Fibroblast of villous mesenchyme (primary cell): ENCODE results near the gene ELAC2. TPM values are rescaled to one million over a fixed set of nuclear protein-coding genes. Genes with fewer than 3 reads are reported as not detected.
"Not testable (repeated sequence)": the region's sequence is repeated elsewhere in the genome, so short reads cannot be mapped to it uniquely, and the experiment has no call there.

Experiments
- DNase-seq: peaks from one replicate; pipeline ENCODE4 v3.0.0-alpha.2; 2010; ENCODE audit warnings: low read depth
- H3K4me3 ChIP-seq: 2 replicates; pipeline ENCODE4 v1.5.1; 2011; ENCODE audit warnings: low read depth, mild to moderate bottlenecking, low read length
- total RNA-seq: library from RNA; depleted of rRNA; stranded (reverse); fragments of >200 nt; gene quantifications from 2 replicates; pipeline ENCODE4 v1.2.3, GENCODE V29; 2012
- TF ChIP-seq, protein P1 (sequence below): IDR thresholded peaks from 2 replicates; pipeline ENCODE4 v1.5.1; 2012; ENCODE audit warnings: low read depth, mild to moderate bottlenecking, low read length; ENCODE audit not compliant: insufficient read depth

The ELAC2 gene
- total RNA-seq, 1 donor, result 63.9 TPM

DNA sequence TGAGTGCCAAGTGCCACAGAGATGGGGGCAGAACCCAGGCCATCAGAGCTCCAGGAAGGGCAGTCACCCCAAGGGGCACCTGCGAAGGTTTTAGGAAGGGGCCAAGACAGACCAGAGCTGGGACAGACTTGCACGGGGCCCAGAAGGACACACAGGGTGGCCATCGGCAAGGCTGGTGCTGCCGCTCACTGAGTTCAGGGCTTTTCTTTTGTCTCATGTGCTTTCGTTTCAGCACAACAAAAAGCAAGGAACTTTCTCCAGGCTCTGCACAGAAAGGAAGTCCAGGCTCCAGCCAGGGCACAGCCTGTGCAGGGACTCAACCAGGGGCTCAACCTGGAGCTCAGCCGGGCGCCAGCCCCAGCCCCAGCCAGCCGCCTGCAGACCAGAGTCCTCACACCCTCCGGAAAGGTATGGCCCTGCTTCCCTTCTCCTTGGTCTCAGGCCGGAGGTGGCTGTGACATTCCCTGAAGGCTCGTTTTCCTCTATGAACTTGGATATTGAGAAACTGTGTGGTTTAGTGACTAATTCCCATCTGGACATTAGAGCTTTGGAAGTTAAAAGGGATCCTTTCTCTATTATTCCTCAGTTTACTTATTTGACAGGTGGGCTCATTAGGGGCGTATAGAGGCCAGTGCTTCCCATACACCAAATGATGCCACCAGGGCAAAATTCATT, 37.9 kb downstream of the ELAC2 start:
- TF ChIP-seq, protein P1, sequence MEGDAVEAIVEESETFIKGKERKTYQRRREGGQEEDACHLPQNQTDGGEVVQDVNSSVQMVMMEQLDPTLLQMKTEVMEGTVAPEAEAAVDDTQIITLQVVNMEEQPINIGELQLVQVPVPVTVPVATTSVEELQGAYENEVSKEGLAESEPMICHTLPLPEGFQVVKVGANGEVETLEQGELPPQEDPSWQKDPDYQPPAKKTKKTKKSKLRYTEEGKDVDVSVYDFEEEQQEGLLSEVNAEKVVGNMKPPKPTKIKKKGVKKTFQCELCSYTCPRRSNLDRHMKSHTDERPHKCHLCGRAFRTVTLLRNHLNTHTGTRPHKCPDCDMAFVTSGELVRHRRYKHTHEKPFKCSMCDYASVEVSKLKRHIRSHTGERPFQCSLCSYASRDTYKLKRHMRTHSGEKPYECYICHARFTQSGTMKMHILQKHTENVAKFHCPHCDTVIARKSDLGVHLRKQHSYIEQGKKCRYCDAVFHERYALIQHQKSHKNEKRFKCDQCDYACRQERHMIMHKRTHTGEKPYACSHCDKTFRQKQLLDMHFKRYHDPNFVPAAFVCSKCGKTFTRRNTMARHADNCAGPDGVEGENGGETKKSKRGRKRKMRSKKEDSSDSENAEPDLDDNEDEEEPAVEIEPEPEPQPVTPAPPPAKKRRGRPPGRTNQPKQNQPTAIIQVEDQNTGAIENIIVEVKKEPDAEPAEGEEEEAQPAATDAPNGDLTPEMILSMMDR, result no peak
- no peak for DNase-seq

DNA sequence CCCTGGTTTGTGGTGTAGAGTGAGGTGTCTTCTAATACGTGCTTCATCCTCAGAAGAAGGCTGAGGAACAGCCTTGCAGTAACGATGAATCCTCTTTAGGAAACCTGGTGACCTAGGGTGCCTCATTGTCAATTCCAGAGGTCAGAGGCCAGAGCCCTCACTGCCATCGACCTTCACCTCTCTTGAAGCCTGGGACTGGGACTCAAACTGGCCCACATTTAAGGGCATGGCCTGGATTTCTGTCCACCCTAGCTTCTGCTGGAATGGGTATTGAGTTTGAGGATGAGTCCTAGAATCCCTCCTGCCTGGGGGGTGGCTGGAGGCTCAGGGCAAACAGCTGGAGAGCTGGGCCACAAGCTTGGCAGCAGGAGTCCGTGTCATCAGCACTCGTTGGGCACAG, 38.6 kb downstream of the ELAC2 start:
- TF ChIP-seq, protein P1, result no peak
- H3K4me3 ChIP-seq, result no peak overlapping the region
- DNase-seq, result no peak

More for the DNA sequence above, 37.9 kb downstream of the ELAC2 start:
- no peak overlapping the region for H3K4me3 ChIP-seq

DNA sequence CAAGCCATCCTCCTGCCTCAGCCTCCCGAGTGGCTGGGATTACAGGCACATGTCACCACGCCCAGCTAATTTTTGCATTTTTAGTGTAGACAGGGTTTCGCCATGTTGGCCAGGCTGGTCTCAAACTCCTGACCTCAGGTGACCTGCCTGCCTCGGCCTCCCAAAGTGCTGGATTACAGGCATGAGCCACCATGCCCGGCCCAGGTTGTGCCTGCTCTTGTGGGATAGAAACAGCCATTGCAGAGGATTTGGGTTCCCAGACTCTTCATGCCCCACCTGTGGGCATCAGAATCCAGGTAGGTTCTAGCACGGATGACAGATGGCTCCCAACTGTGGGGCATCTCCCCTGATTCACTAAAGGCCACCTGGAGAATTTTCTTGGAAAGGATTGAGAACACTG, 39.0 kb downstream of the ELAC2 start:
- not testable (repeated sequence) for DNase-seq, H3K4me3 ChIP-seq

DNA sequence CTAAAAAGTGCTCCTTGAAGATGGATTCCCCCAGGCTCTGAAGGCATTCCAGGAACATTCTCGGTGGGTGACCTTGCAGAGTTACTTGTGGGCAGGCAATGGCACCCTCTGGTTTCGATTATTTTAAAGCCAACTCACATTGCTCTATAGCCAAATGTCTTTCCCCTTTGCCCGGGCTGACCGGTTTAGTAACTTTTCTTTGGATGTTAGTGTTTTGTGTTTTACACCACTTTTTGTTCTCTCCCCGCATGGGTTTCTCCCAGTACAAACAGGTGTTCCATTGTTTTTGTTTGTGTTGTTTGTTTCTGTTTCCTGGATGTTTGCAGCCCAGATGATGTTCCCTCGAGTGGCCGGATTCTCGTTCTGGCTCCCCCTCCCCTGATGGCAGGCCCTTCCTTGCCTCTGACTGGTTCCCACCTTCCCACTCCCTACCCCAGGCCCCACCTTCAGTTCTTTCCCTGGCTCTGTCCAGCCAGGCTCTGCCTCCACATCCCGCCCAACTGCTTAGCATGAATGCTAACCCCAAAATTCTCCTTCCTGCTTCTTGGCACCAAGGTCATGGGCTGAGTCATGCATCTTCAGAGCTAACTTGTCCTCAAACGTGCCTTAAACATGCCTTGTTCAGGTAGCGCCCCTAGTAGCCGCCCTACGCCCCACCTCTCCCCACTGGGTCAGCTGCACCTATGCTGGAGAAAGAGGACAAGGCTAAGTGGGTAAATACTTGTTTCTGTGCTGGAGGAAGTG, 40.6 kb downstream of the ELAC2 start:
- DNase-seq, result no peak
- H3K4me3 ChIP-seq, result no peak overlapping the region
- TF ChIP-seq, protein P1, result no peak

DNA sequence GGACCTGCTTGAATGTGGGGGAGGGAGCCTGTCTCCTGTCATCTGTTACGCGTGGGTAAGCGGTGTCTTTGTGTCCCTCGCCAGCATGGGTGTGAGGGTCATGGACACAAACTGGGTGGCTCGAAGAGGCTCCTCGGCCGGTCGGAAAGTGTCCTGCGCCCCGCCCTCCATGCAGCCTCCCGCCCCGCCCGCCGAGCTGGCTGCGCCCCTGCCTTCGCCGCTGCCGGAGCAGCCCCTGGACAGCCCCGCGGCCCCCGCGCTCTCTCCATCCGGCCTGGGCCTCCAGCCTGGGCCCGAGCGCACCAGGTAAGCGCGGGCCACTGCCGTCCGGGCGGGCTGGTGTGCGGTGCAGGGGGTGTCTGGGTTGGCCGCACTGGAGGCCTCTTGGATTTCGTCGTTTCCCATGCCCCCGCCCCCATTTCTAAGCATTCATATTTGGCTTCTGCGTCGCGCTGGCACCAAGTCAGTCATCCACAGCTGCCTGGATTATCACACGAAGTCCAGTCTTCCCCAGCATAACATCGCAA, 43.8 kb downstream of the ELAC2 start:
- TF ChIP-seq, protein P1, result no peak
- H3K4me3 ChIP-seq, result peak overlapping the region; percentile 36
- DNase-seq, result no peak

DNA sequence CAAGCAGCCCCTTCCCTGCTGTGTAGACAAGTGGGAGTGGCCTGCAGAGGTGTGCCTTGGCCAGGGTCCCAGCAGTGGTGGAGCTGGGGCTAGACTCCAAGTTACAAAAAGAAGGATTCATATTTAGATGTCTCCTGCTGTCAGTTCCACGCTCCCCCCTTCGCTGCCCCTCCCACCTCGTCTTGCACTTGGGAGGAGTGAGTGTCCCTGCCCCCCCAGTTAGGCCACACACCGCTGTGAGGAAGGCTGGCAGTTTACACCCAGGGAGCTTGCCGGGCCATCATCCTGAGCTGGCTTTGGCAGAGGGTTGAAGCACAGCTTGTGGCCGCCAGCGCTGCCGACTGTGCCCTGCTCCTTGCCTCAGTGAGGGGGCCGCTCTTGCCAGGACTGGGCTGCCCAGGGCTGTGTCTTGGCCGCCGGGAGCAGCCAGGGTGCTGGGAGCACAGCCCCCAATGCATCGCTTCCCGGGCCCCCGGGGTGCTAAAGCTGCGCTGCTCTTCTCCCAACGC, 44.3 kb downstream of the ELAC2 start:
- TF ChIP-seq, protein P1, result no peak
- H3K4me3 ChIP-seq, result peak overlapping the region; percentile 32
- no peak for DNase-seq

DNA sequence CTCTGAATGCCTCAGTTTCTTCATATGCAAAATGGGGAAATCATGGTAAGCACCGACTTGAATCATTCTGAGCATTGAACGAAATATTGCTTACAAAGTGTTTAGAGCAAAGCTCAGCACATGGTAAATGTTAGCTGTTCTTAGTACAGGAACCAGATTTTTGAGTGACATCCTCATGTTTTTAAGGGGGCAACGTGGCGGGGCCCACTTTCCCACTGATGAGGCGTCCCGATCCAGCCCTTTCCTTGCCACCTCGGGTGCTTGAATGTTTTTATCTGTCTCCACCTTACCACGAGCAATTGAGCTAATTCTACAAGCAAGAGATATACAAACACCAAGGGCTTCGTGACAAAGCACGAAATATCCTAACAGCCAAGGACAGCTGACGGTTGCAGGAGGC, 49.9 kb downstream of the ELAC2 start:
- no peak overlapping the region for H3K4me3 ChIP-seq
- TF ChIP-seq, protein P1, result no peak
- no peak for DNase-seq
